ENCODE measurements around the gene ARFIP1. TPM values are rescaled to one million over a fixed set of nuclear protein-coding genes. Genes with fewer than 3 reads are reported as not detected.
"Not testable (repeated sequence)": the region's sequence is repeated elsewhere in the genome, so short reads cannot be mapped to it uniquely, and the experiment has no call there.

The ARFIP1 gene
- total RNA-seq, 1 donor from 2014 or later: 13.0 TPM

GRCh38 chr4:152836936-152837335 lies 57.2 kb downstream of the ARFIP1 start:
- Mint-ChIP-seq H3K4me1 (peaks cover 26% of the 10 kb centered on the region), H3K9me3 (peaks cover 35% of the 10 kb centered on the region), H3K36me3 (ENCODE audit: low read depth) (peaks cover 63% of the 10 kb centered on the region), H3K27ac (no peak overlapping the region), H3K4me3 (no peak overlapping the region), H3K27me3 (no peaks in the 10 kb centered on the region)
- intact Hi-C loops (cut with micrococcal nuclease): no loop called here
- DNase-seq: no peak

- intact Hi-C loops (cut with micrococcal nuclease): loop anchor here (1.0 kb wide), 1 partner anchor 11 kb away; no protein-coding TSS in a partner anchor
- Mint-ChIP-seq H3K36me3 (ENCODE audit: low read depth) (peaks cover 49% of the 10 kb centered on the region), H3K27ac (peak overlapping the region; percentile 81), H3K4me3 (peak overlapping the region; percentile 35), H3K9me3 (peaks cover 24% of the 10 kb centered on the region), H3K4me1 (peaks cover 26% of the 10 kb centered on the region)
- peak; percentile 62 for DNase-seq
- H3K27me3 Mint-ChIP-seq: not testable (repeated sequence)
Measured at GRCh38 chr4:152839729-152840128, 60.0 kb downstream of the ARFIP1 start.

- no peak for DNase-seq
- peaks cover 21% of the 10 kb centered on the region for H3K4me1 Mint-ChIP-seq
- H3K9me3 Mint-ChIP-seq: peaks cover 12% of the 10 kb centered on the region
- H3K36me3 Mint-ChIP-seq (ENCODE audit: low read depth): peaks cover 28% of the 10 kb centered on the region
- H3K27ac Mint-ChIP-seq: no peak overlapping the region
- no peak overlapping the region for H3K4me3 Mint-ChIP-seq
- no peaks in the 10 kb centered on the region for H3K27me3 Mint-ChIP-seq
- intact Hi-C loops (cut with micrococcal nuclease): no loop called here
Measured at GRCh38 chr4:152843481-152844090, 63.8 kb downstream of the ARFIP1 start.

- DNase-seq: no peak
- intact Hi-C loops (cut with micrococcal nuclease): loop anchor here (5.0 kb wide), 1 partner anchor 470 kb away; no protein-coding TSS in a partner anchor
- H3K27me3 Mint-ChIP-seq: no peaks in the 10 kb centered on the region
- no peak overlapping the region for H3K27ac Mint-ChIP-seq
- peaks cover 9% of the 10 kb centered on the region for H3K36me3 Mint-ChIP-seq (ENCODE audit: low read depth)
- H3K4me3 Mint-ChIP-seq: no peak overlapping the region
- peaks cover 18% of the 10 kb centered on the region for H3K4me1 Mint-ChIP-seq
- H3K9me3 Mint-ChIP-seq: peaks cover 10% of the 10 kb centered on the region
Measured at GRCh38 chr4:152847376-152847775, 67.6 kb downstream of the ARFIP1 start.

- DNase-seq: no peak
- intact Hi-C loops (cut with micrococcal nuclease): loop anchor here (5.0 kb wide), 1 partner anchor 469 kb away; no protein-coding TSS in a partner anchor
- H3K27me3 Mint-ChIP-seq: no peaks in the 10 kb centered on the region
- peaks cover 15% of the 10 kb centered on the region for H3K9me3 Mint-ChIP-seq
- no peak overlapping the region for H3K27ac Mint-ChIP-seq
- H3K4me1 Mint-ChIP-seq: peaks cover 18% of the 10 kb centered on the region
- H3K36me3 Mint-ChIP-seq (ENCODE audit: low read depth): peaks cover 13% of the 10 kb centered on the region
- no peak overlapping the region for H3K4me3 Mint-ChIP-seq
Measured at GRCh38 chr4:152848508-152848907, 68.8 kb downstream of the ARFIP1 start.

GRCh38 chr4:152849350-152849749 lies 69.6 kb downstream of the ARFIP1 start:
- Mint-ChIP-seq H3K4me3 (no peak overlapping the region), H3K27me3 (no peaks in the 10 kb centered on the region), H3K36me3 (ENCODE audit: low read depth) (peaks cover 16% of the 10 kb centered on the region), H3K4me1 (peaks cover 18% of the 10 kb centered on the region), H3K27ac (no peak overlapping the region), H3K9me3 (peaks cover 19% of the 10 kb centered on the region)
- intact Hi-C loops (cut with micrococcal nuclease): loop anchor here (5.0 kb wide), 1 partner anchor 468 kb away; no protein-coding TSS in a partner anchor
- no peak for DNase-seq

GRCh38 chr4:152850377-152850776 lies 70.6 kb downstream of the ARFIP1 start:
- Mint-ChIP-seq H3K27me3 (no peaks in the 10 kb centered on the region), H3K9me3 (peaks cover 22% of the 10 kb centered on the region), H3K36me3 (ENCODE audit: low read depth) (peaks cover 19% of the 10 kb centered on the region), H3K4me3 (peak overlapping the region; percentile 8), H3K4me1 (peaks cover 18% of the 10 kb centered on the region), H3K27ac (no peak overlapping the region)
- no peak for DNase-seq
- intact Hi-C loops (cut with micrococcal nuclease): loop anchor here (1.0 kb wide), 1 partner anchor 11 kb away; no protein-coding TSS in a partner anchor

GRCh38 chr4:152851226-152851625 lies 71.5 kb downstream of the ARFIP1 start:
- peaks cover 22% of the 10 kb centered on the region for H3K9me3 Mint-ChIP-seq
- no peak for DNase-seq
- peaks cover 19% of the 10 kb centered on the region for H3K36me3 Mint-ChIP-seq (ENCODE audit: low read depth)
- intact Hi-C loops (cut with micrococcal nuclease): no loop called here
- H3K4me1 Mint-ChIP-seq: peaks cover 18% of the 10 kb centered on the region
- H3K4me3 Mint-ChIP-seq: no peak overlapping the region
- no peaks in the 10 kb centered on the region for H3K27me3 Mint-ChIP-seq
- H3K27ac Mint-ChIP-seq: no peak overlapping the region

- Mint-ChIP-seq H3K36me3 (ENCODE audit: low read depth) (peaks cover 19% of the 10 kb centered on the region), H3K4me1 (peaks cover 16% of the 10 kb centered on the region), H3K9me3 (peaks cover 22% of the 10 kb centered on the region), H3K4me3 (no peak overlapping the region), H3K27ac (no peak overlapping the region), H3K27me3 (no peaks in the 10 kb centered on the region)
- DNase-seq: no peak
- intact Hi-C loops (cut with micrococcal nuclease): no loop called here
Measured at GRCh38 chr4:152853293-152853692, 73.5 kb downstream of the ARFIP1 start.

GRCh38 chr4:152854016-152854415 lies 74.3 kb downstream of the ARFIP1 start:
- intact Hi-C loops (cut with micrococcal nuclease); H3K4me3 Mint-ChIP-seq; DNase-seq; H3K27ac Mint-ChIP-seq; H3K27me3 Mint-ChIP-seq: not testable (repeated sequence)
- peaks cover 16% of the 10 kb centered on the region for H3K4me1 Mint-ChIP-seq
- H3K9me3 Mint-ChIP-seq: peaks cover 22% of the 10 kb centered on the region
- H3K36me3 Mint-ChIP-seq (ENCODE audit: low read depth): peaks cover 19% of the 10 kb centered on the region

- no peak overlapping the region for H3K4me3 Mint-ChIP-seq
- no peak overlapping the region for H3K27ac Mint-ChIP-seq
- intact Hi-C loops (cut with micrococcal nuclease): no loop called here
- no peaks in the 10 kb centered on the region for H3K27me3 Mint-ChIP-seq
- no peak for DNase-seq
- H3K9me3 Mint-ChIP-seq: peaks cover 16% of the 10 kb centered on the region
- no peaks in the 10 kb centered on the region for H3K4me1 Mint-ChIP-seq
- peaks cover 14% of the 10 kb centered on the region for H3K36me3 Mint-ChIP-seq (ENCODE audit: low read depth)
Measured at GRCh38 chr4:152856960-152857359, 77.2 kb downstream of the ARFIP1 start.

GRCh38 chr4:152858934-152859333 lies 79.2 kb downstream of the ARFIP1 start:
- Mint-ChIP-seq H3K36me3 (ENCODE audit: low read depth) (peaks cover 6% of the 10 kb centered on the region), H3K27ac (no peak overlapping the region), H3K9me3 (peaks cover 6% of the 10 kb centered on the region), H3K27me3 (no peaks in the 10 kb centered on the region), H3K4me1 (no peaks in the 10 kb centered on the region), H3K4me3 (no peak overlapping the region)
- DNase-seq: no peak
- intact Hi-C loops (cut with micrococcal nuclease): no loop called here

GRCh38 chr4:152860046-152860445 lies 80.3 kb downstream of the ARFIP1 start:
- Mint-ChIP-seq H3K27me3 (no peaks in the 10 kb centered on the region), H3K9me3 (no peaks in the 10 kb centered on the region), H3K27ac (no peak overlapping the region), H3K4me1 (no peaks in the 10 kb centered on the region), H3K4me3 (no peak overlapping the region), H3K36me3 (ENCODE audit: low read depth) (peaks cover 4% of the 10 kb centered on the region)
- DNase-seq: no peak
- intact Hi-C loops (cut with micrococcal nuclease): no loop called here

GRCh38 chr4:152862608-152863007 lies 82.9 kb downstream of the ARFIP1 start:
- Mint-ChIP-seq H3K27ac (no peak overlapping the region), H3K36me3 (ENCODE audit: low read depth) (peaks cover 7% of the 10 kb centered on the region), H3K4me3 (no peak overlapping the region), H3K9me3 (no peaks in the 10 kb centered on the region), H3K4me1 (no peaks in the 10 kb centered on the region), H3K27me3 (no peaks in the 10 kb centered on the region)
- DNase-seq: no peak
- intact Hi-C loops (cut with micrococcal nuclease): no loop called here

GRCh38 chr4:152864361-152864760 lies 84.6 kb downstream of the ARFIP1 start:
- Mint-ChIP-seq H3K4me1 (no peaks in the 10 kb centered on the region), H3K27ac (no peak overlapping the region), H3K27me3 (no peaks in the 10 kb centered on the region), H3K36me3 (ENCODE audit: low read depth) (peaks cover 9% of the 10 kb centered on the region), H3K4me3 (no peak overlapping the region), H3K9me3 (no peaks in the 10 kb centered on the region)
- intact Hi-C loops (cut with micrococcal nuclease): no loop called here
- DNase-seq: no peak
